GM10248 (cell line): ENCODE data around the gene NCK1.

ENCODE experiments used
- CTCF ChIA-PET: fragments of 300-600 bp; sonication (Branson Sonifier 250); formaldehyde crosslinking; extraction: SDS; loops from one replicate; lab custom pipeline; 2021; ENCODE audit warnings: antibody characterized with exemption; lab: Yijun Ruan, JAX
- POLR2A ChIA-PET: fragments of 350-650 bp; sonication (Branson Sonifier 250); formaldehyde crosslinking; extraction: SDS; loops from one replicate; lab custom pipeline; 2020; ENCODE audit warnings: antibody characterized with exemption; lab: Yijun Ruan, JAX
- DNase-seq: peaks from one replicate; pipeline ENCODE4 v3.0.0; 2012; ENCODE audit errors: extremely low spot score
- TF ChIP-seq, protein P1 (sequence below): IDR thresholded peaks from 2 replicates; pipeline ENCODE4 v1.5.1; 2012; ENCODE audit warnings: mild to moderate bottlenecking, low read depth; ENCODE audit errors: extremely low read depth, missing control alignments, control extremely low read depth

The NCK1 gene

DNA sequence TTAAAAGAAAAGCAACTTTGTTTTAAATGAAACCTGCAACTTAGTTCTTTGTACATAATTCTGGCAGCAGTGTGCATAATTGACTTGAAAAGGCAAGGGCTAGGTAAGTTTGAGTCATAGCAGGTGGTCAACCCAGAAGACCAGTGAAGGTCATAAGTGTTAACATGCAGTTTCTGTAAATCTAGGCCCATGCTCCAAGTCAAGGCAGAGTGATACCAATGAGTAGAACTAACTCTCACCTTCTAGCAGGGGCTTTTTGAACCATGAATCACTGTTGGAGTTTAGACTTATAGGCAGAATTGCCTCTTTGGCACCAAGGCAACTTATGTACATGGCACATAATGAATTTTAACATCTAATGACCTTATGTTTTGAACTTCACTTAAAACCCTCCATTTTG is 66.2 kb downstream of the NCK1 start:
- TF ChIP-seq, protein P1, sequence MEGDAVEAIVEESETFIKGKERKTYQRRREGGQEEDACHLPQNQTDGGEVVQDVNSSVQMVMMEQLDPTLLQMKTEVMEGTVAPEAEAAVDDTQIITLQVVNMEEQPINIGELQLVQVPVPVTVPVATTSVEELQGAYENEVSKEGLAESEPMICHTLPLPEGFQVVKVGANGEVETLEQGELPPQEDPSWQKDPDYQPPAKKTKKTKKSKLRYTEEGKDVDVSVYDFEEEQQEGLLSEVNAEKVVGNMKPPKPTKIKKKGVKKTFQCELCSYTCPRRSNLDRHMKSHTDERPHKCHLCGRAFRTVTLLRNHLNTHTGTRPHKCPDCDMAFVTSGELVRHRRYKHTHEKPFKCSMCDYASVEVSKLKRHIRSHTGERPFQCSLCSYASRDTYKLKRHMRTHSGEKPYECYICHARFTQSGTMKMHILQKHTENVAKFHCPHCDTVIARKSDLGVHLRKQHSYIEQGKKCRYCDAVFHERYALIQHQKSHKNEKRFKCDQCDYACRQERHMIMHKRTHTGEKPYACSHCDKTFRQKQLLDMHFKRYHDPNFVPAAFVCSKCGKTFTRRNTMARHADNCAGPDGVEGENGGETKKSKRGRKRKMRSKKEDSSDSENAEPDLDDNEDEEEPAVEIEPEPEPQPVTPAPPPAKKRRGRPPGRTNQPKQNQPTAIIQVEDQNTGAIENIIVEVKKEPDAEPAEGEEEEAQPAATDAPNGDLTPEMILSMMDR: no peak
- POLR2A ChIA-PET: no interaction called here

DNA sequence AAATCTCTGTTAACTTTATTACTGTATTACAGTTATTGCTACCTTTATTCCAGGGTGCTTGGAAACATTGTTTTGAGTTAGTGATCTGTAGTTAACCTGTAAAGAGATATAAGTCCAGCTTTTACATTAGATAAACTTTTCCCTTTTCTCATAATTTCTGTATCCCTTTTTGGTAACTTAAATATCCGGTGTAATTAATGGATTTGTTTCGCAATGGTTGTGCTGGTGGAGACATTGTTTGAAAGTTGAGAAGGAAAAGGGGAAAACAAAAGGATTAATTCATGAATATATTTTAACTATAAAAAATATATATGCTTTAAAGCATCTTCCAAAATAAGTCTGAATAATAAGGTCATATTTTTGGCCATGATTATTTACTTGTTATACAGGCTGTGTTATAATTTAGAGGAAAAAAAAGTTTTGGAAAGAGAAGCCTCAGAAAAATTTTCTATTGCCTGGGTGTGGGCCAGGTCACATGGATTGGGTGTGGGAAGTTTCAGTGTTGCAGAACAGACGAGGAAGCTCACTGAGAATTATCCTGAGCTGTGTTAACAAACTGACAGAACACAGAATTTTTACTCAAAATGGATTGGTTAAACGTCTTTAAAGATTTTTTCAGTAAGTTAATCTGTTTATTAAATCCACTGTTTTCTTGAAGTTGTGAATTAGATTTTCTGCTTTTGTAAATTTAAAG is 68.1 kb downstream of the NCK1 start:
- ChIA-PET POLR2A (no interaction called here), CTCF (interaction anchor here (1.2 kb wide), 1 partner anchor 178 kb away, joined by 3 read pairs; the partner anchor contains the start of gene STAG1)

More for the DNA sequence above, 66.2 kb downstream of the NCK1 start:
- no peak for DNase-seq
- CTCF ChIA-PET: no interaction called here

DNA sequence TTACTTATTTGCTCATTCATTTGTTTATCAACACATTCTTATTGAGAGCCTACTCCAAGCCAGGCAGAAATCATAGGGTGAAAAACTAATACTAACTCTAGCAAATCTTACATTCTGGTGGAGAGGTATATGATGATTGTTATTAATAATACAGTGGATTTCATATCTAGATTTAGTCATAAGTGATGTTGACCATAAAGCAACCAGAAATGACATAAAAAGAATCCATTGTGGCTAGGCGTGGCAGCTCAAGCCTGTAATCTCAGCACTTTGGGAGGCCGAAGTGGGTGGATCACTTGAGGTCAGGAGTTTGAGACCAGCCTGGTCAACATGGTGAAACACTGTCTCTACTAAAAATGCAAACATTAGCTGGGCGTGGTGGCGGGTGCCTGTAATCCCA is 69.6 kb downstream of the NCK1 start:
- DNase-seq: no peak
- POLR2A ChIA-PET: no interaction called here
- TF ChIP-seq, protein P1: no peak
- CTCF ChIA-PET: interaction anchor here (1.2 kb wide), 1 partner anchor 179 kb away, joined by 3 read pairs; the partner anchor contains the start of gene STAG1

More for the DNA sequence above, 68.1 kb downstream of the NCK1 start:
- DNase-seq: no peak
- TF ChIP-seq, protein P1: no peak

DNA sequence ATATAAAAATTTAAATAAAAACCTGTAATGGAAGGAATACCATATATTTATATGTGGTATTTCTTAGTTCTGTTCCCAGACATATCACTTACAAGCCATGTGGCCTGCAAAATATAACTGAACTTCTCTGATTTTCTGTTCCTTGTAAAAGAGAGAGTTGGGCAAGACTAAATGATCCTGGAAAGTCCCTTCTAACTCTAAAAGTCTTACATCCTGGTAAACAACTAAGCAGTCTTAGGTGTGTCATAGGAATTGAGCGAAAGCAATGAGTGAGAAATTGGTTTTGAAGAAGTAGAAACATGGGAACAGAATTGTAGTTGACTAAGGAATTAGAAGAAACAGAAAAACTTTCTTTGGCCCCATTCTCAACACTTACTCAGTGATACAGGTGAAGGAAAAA is 70.5 kb downstream of the NCK1 start:
- ChIA-PET POLR2A (no interaction called here), CTCF (no interaction called here)
- TF ChIP-seq, protein P1: no peak
- DNase-seq: no peak

DNA sequence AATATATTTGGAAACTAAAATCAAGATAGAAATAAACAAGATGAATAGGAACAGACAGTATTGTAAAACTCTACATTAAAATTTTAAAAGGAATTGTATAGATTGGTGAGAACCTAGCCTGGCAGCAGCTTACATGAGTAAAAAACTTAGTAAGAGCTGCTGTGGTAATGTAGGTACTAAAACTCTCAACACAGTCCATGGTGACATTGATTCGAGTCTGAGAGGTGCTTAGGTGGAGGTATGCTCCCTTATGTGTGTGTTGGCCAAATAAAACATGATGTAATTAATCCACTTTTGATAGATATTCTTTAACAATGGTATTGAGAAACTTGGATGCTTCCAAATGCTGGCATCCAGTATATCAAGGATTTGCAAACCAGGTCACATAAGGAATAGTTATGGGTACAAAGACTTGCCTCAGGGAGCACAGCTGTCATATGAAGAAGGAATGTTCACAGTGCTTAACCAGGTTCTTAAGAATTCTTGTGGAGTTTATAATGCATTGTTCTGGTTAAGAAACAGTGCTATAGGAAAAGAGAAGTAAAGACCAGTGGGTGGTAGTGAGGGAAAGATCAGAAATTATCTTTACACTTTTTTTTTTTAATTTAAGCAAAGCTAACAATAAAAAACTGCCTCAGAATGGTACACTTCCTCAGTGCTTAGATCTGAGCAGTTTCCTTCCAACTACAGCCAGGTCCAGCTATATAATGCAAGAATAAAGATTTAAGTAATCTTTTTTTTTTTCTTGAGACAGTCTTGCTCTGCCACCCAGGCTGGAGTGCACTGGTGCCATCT is 71.2 kb downstream of the NCK1 start:
- no peak for DNase-seq
- TF ChIP-seq, protein P1: no peak
- ChIA-PET CTCF (no interaction called here), POLR2A (no interaction called here)

DNA sequence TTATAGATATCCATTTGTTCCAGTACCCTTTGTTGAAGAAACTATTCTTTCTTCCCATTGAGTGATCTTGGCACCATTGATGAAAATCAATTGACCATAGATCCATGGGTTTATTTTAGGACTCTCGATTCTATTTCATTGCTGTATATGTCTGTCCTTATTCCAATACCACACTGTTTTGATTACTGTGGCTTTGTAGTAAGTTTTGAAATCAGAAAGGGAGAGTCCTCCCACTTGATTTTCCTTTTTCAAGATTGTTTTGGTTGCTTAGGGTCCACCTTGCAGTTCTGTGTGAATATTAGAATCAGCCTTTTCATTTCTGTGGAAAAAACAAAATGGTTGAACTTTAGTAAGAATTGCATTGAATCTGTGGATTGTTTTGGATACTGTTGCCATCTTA is 75.2 kb downstream of the NCK1 start:
- DNase-seq: no peak
- POLR2A ChIA-PET: no interaction called here
- CTCF ChIA-PET: no interaction called here
- TF ChIP-seq, protein P1: no peak
